AG20443 (cell line): Measurements from ENCODE around the gene OPN1LW.
"Not testable (repeated sequence)": the region's sequence is repeated elsewhere in the genome, so short reads cannot be mapped to it uniquely, and the experiment has no call there.

Source experiments
- DNase-seq: peaks from one replicate; pipeline ENCODE4 v3.0.0; 2012; ENCODE audit warnings: low spot score, mixed read lengths

OPN1LW gene

GRCh38 chrX:154144010-154144409 is at the start of gene OPN1LW:
OPN1LW (plus strand) TSS chrX:154144243; CDS start chrX:154144284, 41 bp downstream.
- DNase-seq: not testable (repeated sequence)

- DNase-seq: no peak
Observed at GRCh38 chrX:154094833-154095232, 49.2 kb upstream of the OPN1LW start.

GRCh38 chrX:154096140-154097002 is 47.7 kb upstream of the OPN1LW start:
- peak; percentile 44 for DNase-seq

- DNase-seq: peak; percentile 92
Observed at GRCh38 chrX:154097003-154097588, 46.9 kb upstream of the OPN1LW start.

GRCh38 chrX:154097589-154098541 is 46.2 kb upstream of the OPN1LW start, which contains the start of gene MECP2:
MECP2 (minus strand) TSS chrX:154097717.
- peak; percentile 96 for DNase-seq

- DNase-seq: no peak
Observed at GRCh38 chrX:154098551-154098950, 45.5 kb upstream of the OPN1LW start.

GRCh38 chrX:154113729-154114128 is 30.3 kb upstream of the OPN1LW start:
- no peak for DNase-seq

GRCh38 chrX:154114652-154115051 is 29.4 kb upstream of the OPN1LW start:
- DNase-seq: no peak

- DNase-seq: no peak
Observed at GRCh38 chrX:154115071-154115470, 29.0 kb upstream of the OPN1LW start.

- no peak for DNase-seq
Observed at GRCh38 chrX:154115750-154116149, 28.3 kb upstream of the OPN1LW start.

GRCh38 chrX:154116426-154117211 is 27.4 kb upstream of the OPN1LW start:
- DNase-seq: no peak

GRCh38 chrX:154117566-154117965 is 26.5 kb upstream of the OPN1LW start:
- DNase-seq: no peak

GRCh38 chrX:154120567-154120966 is 23.5 kb upstream of the OPN1LW start:
- no peak for DNase-seq

- DNase-seq: no peak
Observed at GRCh38 chrX:154121207-154121606, 22.8 kb upstream of the OPN1LW start.

- no peak for DNase-seq
Observed at GRCh38 chrX:154121961-154122360, 22.1 kb upstream of the OPN1LW start.

- DNase-seq: no peak
Observed at GRCh38 chrX:154123241-154124219, 20.5 kb upstream of the OPN1LW start.

- DNase-seq: no peak
Observed at GRCh38 chrX:154125391-154126040, 18.5 kb upstream of the OPN1LW start.

GRCh38 chrX:154126101-154126500 is 17.9 kb upstream of the OPN1LW start:
- DNase-seq: no peak

GRCh38 chrX:154131955-154132354 is 12.1 kb upstream of the OPN1LW start:
- no peak for DNase-seq

- no peak for DNase-seq
Observed at GRCh38 chrX:154132366-154132765, 11.7 kb upstream of the OPN1LW start.
